Skeletal muscle satellite cell (primary cell): Measurements from ENCODE around the gene LY9.

Experiments
- H3K27me3 ChIP-seq: 2 replicates; pipeline ENCODE4 v1.7.0; 2013; ENCODE audit warnings: low read length; ENCODE audit not compliant: control insufficient read depth, insufficient read depth
- H3K36me3 ChIP-seq: 2 replicates; pipeline ENCODE4 v1.7.0; 2013; ENCODE audit warnings: mild to moderate bottlenecking, control low read depth, low read length; ENCODE audit not compliant: insufficient read depth
- H3K4me1 ChIP-seq: 2 replicates; pipeline ENCODE4 v1.7.0; 2013; ENCODE audit warnings: low read length; ENCODE audit not compliant: control insufficient read depth, insufficient read depth
- H3K4me2 ChIP-seq: 2 replicates; pipeline ENCODE4 v1.7.0; 2013; ENCODE audit warnings: mild to moderate bottlenecking, low read length
- H3K4me3 ChIP-seq: 2 replicates; pipeline ENCODE4 v1.7.0; 2013; ENCODE audit warnings: low read length
- H3K9ac ChIP-seq: 2 replicates; pipeline ENCODE4 v1.7.0; 2013; ENCODE audit warnings: mild to moderate bottlenecking, low read depth, low read length, moderate library complexity
- H3K9me3 ChIP-seq: replicated peaks from 2 replicates; pipeline ENCODE4 v1.7.0; 2013; ENCODE audit warnings: mild to moderate bottlenecking, control low read depth, low read length

The LY9 gene

GRCh38 chr1:160755911-160756848 lies 39.8 kb upstream of the LY9 start:
- H3K9ac ChIP-seq = no peak overlapping the region
- H3K36me3 ChIP-seq = no peaks in the 10 kb centered on the region
- H3K4me3 ChIP-seq = no peak overlapping the region
- H3K27me3 ChIP-seq = peaks cover under 1% of the 10 kb centered on the region
- no peaks in the 10 kb centered on the region for H3K9me3 ChIP-seq
- no peak overlapping the region for H3K4me2 ChIP-seq
- no peaks in the 10 kb centered on the region for H3K4me1 ChIP-seq

GRCh38 chr1:160756849-160757201 lies 39.1 kb upstream of the LY9 start:
- Histone ChIP-seq H3K4me3 (no peak overlapping the region), H3K36me3 (no peaks in the 10 kb centered on the region), H3K4me1 (no peaks in the 10 kb centered on the region), H3K27me3 (no peaks in the 10 kb centered on the region), H3K9ac (no peak overlapping the region), H3K9me3 (no peaks in the 10 kb centered on the region), H3K4me2 (no peak overlapping the region)

GRCh38 chr1:160758521-160758920 lies 37.5 kb upstream of the LY9 start:
- no peak overlapping the region for H3K9ac ChIP-seq
- H3K4me1 ChIP-seq = no peaks in the 10 kb centered on the region
- H3K27me3 ChIP-seq = no peaks in the 10 kb centered on the region
- H3K4me2 ChIP-seq = no peak overlapping the region
- H3K9me3 ChIP-seq = no peaks in the 10 kb centered on the region
- H3K4me3 ChIP-seq = no peak overlapping the region
- no peaks in the 10 kb centered on the region for H3K36me3 ChIP-seq

- H3K9me3 ChIP-seq = no peaks in the 10 kb centered on the region
- no peak overlapping the region for H3K4me3 ChIP-seq
- no peaks in the 10 kb centered on the region for H3K4me1 ChIP-seq
- H3K27me3 ChIP-seq = no peaks in the 10 kb centered on the region
- no peaks in the 10 kb centered on the region for H3K36me3 ChIP-seq
- no peak overlapping the region for H3K4me2 ChIP-seq
- no peak overlapping the region for H3K9ac ChIP-seq
These were observed 36.2 kb upstream of the LY9 start for GRCh38 chr1:160759740-160760139.

GRCh38 chr1:160761046-160761445 lies 34.9 kb upstream of the LY9 start:
- no peak overlapping the region for H3K4me3 ChIP-seq
- H3K4me2 ChIP-seq = no peak overlapping the region
- H3K9ac ChIP-seq = no peak overlapping the region
- no peaks in the 10 kb centered on the region for H3K9me3 ChIP-seq
- H3K36me3 ChIP-seq = no peaks in the 10 kb centered on the region
- no peaks in the 10 kb centered on the region for H3K4me1 ChIP-seq
- H3K27me3 ChIP-seq = no peaks in the 10 kb centered on the region

GRCh38 chr1:160761886-160762285 lies 34.1 kb upstream of the LY9 start:
- H3K27me3 ChIP-seq = no peaks in the 10 kb centered on the region
- H3K9ac ChIP-seq = no peak overlapping the region

GRCh38 chr1:160763993-160764392 lies 32.0 kb upstream of the LY9 start:
- Histone ChIP-seq H3K27me3 (no peaks in the 10 kb centered on the region), H3K4me2 (no peak overlapping the region), H3K4me1 (no peaks in the 10 kb centered on the region), H3K36me3 (no peaks in the 10 kb centered on the region), H3K9me3 (no peaks in the 10 kb centered on the region), H3K4me3 (no peak overlapping the region), H3K9ac (no peak overlapping the region)

More at GRCh38 chr1:160761886-160762285, 34.1 kb upstream of the LY9 start:
- Histone ChIP-seq H3K36me3 (no peaks in the 10 kb centered on the region), H3K4me1 (no peaks in the 10 kb centered on the region), H3K4me3 (no peak overlapping the region), H3K9me3 (no peaks in the 10 kb centered on the region), H3K4me2 (no peak overlapping the region)

GRCh38 chr1:160767395-160768294 lies 28.3 kb upstream of the LY9 start:
- Histone ChIP-seq H3K9ac (no peak overlapping the region), H3K4me1 (no peaks in the 10 kb centered on the region), H3K27me3 (no peaks in the 10 kb centered on the region), H3K4me3 (no peak overlapping the region), H3K36me3 (no peaks in the 10 kb centered on the region), H3K4me2 (no peak overlapping the region), H3K9me3 (no peaks in the 10 kb centered on the region)

- H3K9me3 ChIP-seq = no peaks in the 10 kb centered on the region
- no peaks in the 10 kb centered on the region for H3K4me1 ChIP-seq
- H3K36me3 ChIP-seq = no peaks in the 10 kb centered on the region
- H3K4me3 ChIP-seq = no peak overlapping the region
- no peak overlapping the region for H3K4me2 ChIP-seq
- no peak overlapping the region for H3K9ac ChIP-seq
- H3K27me3 ChIP-seq = no peaks in the 10 kb centered on the region
These were observed 27.7 kb upstream of the LY9 start for GRCh38 chr1:160768295-160768657.

GRCh38 chr1:160772331-160772730 lies 23.6 kb upstream of the LY9 start:
- no peaks in the 10 kb centered on the region for H3K4me1 ChIP-seq
- H3K4me2 ChIP-seq = no peak overlapping the region
- H3K27me3 ChIP-seq = no peaks in the 10 kb centered on the region
- no peaks in the 10 kb centered on the region for H3K36me3 ChIP-seq
- no peaks in the 10 kb centered on the region for H3K9me3 ChIP-seq
- no peak overlapping the region for H3K9ac ChIP-seq
- H3K4me3 ChIP-seq = no peak overlapping the region

GRCh38 chr1:160773093-160773492 lies 22.9 kb upstream of the LY9 start:
- Histone ChIP-seq H3K4me3 (no peak overlapping the region), H3K36me3 (no peaks in the 10 kb centered on the region), H3K9ac (no peak overlapping the region), H3K27me3 (no peaks in the 10 kb centered on the region), H3K4me2 (no peak overlapping the region), H3K4me1 (no peaks in the 10 kb centered on the region), H3K9me3 (no peaks in the 10 kb centered on the region)
